ENCODE data around the gene ELOVL1. TPM values are rescaled to one million over a fixed set of nuclear protein-coding genes. Genes with fewer than 3 reads are reported as not detected.

The ELOVL1 gene
- total RNA-seq, 3 donors from 2014 or later = 45.9 to 60.6 (median 55.5) TPM

- no peaks in the 10 kb centered on the region for H3K36me3 ChIP-seq
- no peaks in the 10 kb centered on the region for H3K9me3 ChIP-seq
- DNase-seq (ENCODE audit: low spot score in 2 of 2) = no peak
- no peak overlapping the region for H3K4me3 ChIP-seq
- intact Hi-C loops (cut with DNase I; ENCODE audit: low total_unique reads) = no loop called here
- no peak for TF ChIP-seq POLR2A (IDR thresholded peaks at IDR 0.05)
- no peak for TF ChIP-seq POLR2AphosphoS5 (IDR thresholded peaks at IDR 0.05)
- H3K27ac ChIP-seq = no peak overlapping the region
- no peaks in the 10 kb centered on the region for H3K4me1 ChIP-seq
- H3K27me3 ChIP-seq = no peaks in the 10 kb centered on the region
These were observed 22.7 kb downstream of the ELOVL1 start for GRCh38 chr1:43345120-43345519.

GRCh38 chr1:43344267-43344850 is 23.5 kb downstream of the ELOVL1 start:
- no peak for TF ChIP-seq CTCF (IDR thresholded peaks at IDR 0.05)
- H3K27ac ChIP-seq = no peak overlapping the region
- no peaks in the 10 kb centered on the region for H3K27me3 ChIP-seq
- DNase-seq (ENCODE audit: low spot score in 2 of 2) = no peak
- no peak overlapping the region for H3K4me3 ChIP-seq
- intact Hi-C loops (cut with DNase I; ENCODE audit: low total_unique reads) = no loop called here
- H3K4me1 ChIP-seq = no peaks in the 10 kb centered on the region
- no peaks in the 10 kb centered on the region for H3K9me3 ChIP-seq
- no peaks in the 10 kb centered on the region for H3K36me3 ChIP-seq

- no peaks in the 10 kb centered on the region for H3K27me3 ChIP-seq
- H3K4me1 ChIP-seq = no peaks in the 10 kb centered on the region
- intact Hi-C loops (cut with DNase I; ENCODE audit: low total_unique reads) = no loop called here
- TF ChIP-seq CTCF (IDR thresholded peaks at IDR 0.05) (no peak), POLR2AphosphoS5 (IDR thresholded peaks at IDR 0.05) (no peak), POLR2A (IDR thresholded peaks at IDR 0.05) (no peak)
- no peak overlapping the region for H3K4me3 ChIP-seq
- H3K9me3 ChIP-seq = no peaks in the 10 kb centered on the region
- DNase-seq (ENCODE audit: low spot score in 2 of 2) = no peak
- H3K27ac ChIP-seq = no peak overlapping the region
- H3K36me3 ChIP-seq = no peaks in the 10 kb centered on the region
These were observed 27.3 kb downstream of the ELOVL1 start for GRCh38 chr1:43340559-43340958.

- no peak overlapping the region for H3K27ac ChIP-seq
- no peaks in the 10 kb centered on the region for H3K36me3 ChIP-seq
- no peak overlapping the region for H3K4me3 ChIP-seq
- H3K9me3 ChIP-seq = no peaks in the 10 kb centered on the region
- TF ChIP-seq POLR2AphosphoS5 (IDR thresholded peaks at IDR 0.05) (no peak), POLR2A (IDR thresholded peaks at IDR 0.05) (no peak), CTCF (IDR thresholded peaks at IDR 0.05) (no peak)
- no peaks in the 10 kb centered on the region for H3K4me1 ChIP-seq
- no peaks in the 10 kb centered on the region for H3K27me3 ChIP-seq
- intact Hi-C loops (cut with DNase I; ENCODE audit: low total_unique reads) = loop anchor here (1.0 kb wide), 1 partner anchor 44 kb away; no protein-coding TSS in a partner anchor
- no peak for DNase-seq (ENCODE audit: low spot score in 2 of 2)
These were observed 28.1 kb downstream of the ELOVL1 start for GRCh38 chr1:43339584-43340232.

- H3K9me3 ChIP-seq = no peaks in the 10 kb centered on the region
- intact Hi-C loops (cut with DNase I; ENCODE audit: low total_unique reads) = no loop called here
- H3K27me3 ChIP-seq = no peaks in the 10 kb centered on the region
- no peak overlapping the region for H3K4me3 ChIP-seq
- DNase-seq (ENCODE audit: low spot score in 2 of 2) = no peak
- H3K4me1 ChIP-seq = no peaks in the 10 kb centered on the region
- H3K36me3 ChIP-seq = no peaks in the 10 kb centered on the region
- no peak for TF ChIP-seq POLR2A (IDR thresholded peaks at IDR 0.05)
- no peak for TF ChIP-seq POLR2AphosphoS5 (IDR thresholded peaks at IDR 0.05)
- no peak for TF ChIP-seq CTCF (IDR thresholded peaks at IDR 0.05)
- no peak overlapping the region for H3K27ac ChIP-seq
These were observed 29.8 kb downstream of the ELOVL1 start for GRCh38 chr1:43338001-43338400.

Data from breast epithelium (tissue), 4 donors.